HCT116 (cell line): ENCODE results near the gene ZHX3. TPM values are rescaled to one million over a fixed set of nuclear protein-coding genes. Genes with fewer than 3 reads are reported as not detected.

Experiments
- ATAC-seq: fragments of 200-7000 bp; cut with Tn5 transposase; 2 replicates; pipeline ENCODE4 v1.9.1; 2020; ENCODE audit warnings: mild to moderate bottlenecking, moderate library complexity
- BruUV-seq: library from RNA; stranded (reverse); fragments of 400-500 nt; replicated peaks from 2 replicates; lab custom pipeline; 2021; lab: Mats Ljungman, UMichigan
- CTCF ChIA-PET: fragments of 300-600 bp; sonication (Branson Sonifier 250); formaldehyde crosslinking; loops from one replicate; lab custom pipeline; 2021; ENCODE audit warnings: antibody characterized with exemption; lab: Charles Lee
- POLR2A ChIA-PET: fragments of 300-600, 350-600 bp; sonication (Branson Sonifier 250); formaldehyde crosslinking; loops from one replicate; lab custom pipeline; 2021; ENCODE audit warnings: antibody characterized with exemption; lab: Charles Lee
- RAD21 ChIA-PET, 2 experiments: fragments of 300-600 bp; sonication (Branson Sonifier 250); formaldehyde crosslinking; loops; one replicate each; lab custom pipeline; 2023; ENCODE audit warnings: low total read pairs in 2 of 2; ENCODE audit not compliant: uncharacterized antibody in 2 of 2, unreplicated experiment in 2 of 2, low non-redundant PET in 1 of 2; lab: Charles Lee
- DNase-seq: peaks from one replicate; pipeline ENCODE4 v3.0.0-alpha.2; 2010; ENCODE audit warnings: low read depth, low spot score
- H2AFZ ChIP-seq: fragments of 200-600 bp; shearing (Covaris generic), sonication (generic); 2 replicates; pipeline ENCODE4 v1.6.1; 2017; ENCODE audit warnings: low read depth, mixed run types, mixed read lengths, antibody characterized with exemption, low read length; ENCODE audit not compliant: poor library complexity, severe bottlenecking
- H3K27ac ChIP-seq: 2 replicates; pipeline ENCODE4 v1.5.1; 2012; ENCODE audit warnings: low read depth, low read length
- H3K27me3 ChIP-seq: fragments of 200-600 bp; sonication (generic); 2 replicates; pipeline ENCODE4 v1.6.1; 2016; ENCODE audit warnings: mixed run types, low read length, mixed read lengths; ENCODE audit not compliant: insufficient read depth
- H3K36me3 ChIP-seq, 2 experiments: fragments of 200-500 bp in 1 of 2; fragments of 200-600 bp in 1 of 2; sonication (Bioruptor generic) in 1 of 2; sonication (generic) in 1 of 2; 2 replicates each; pipeline versions ENCODE4 v1.5.1 to v1.6.1; 2014 to 2016; ENCODE audit warnings: low read length in 2 of 2, inconsistent platforms in 1 of 2, mixed read lengths in 1 of 2, mixed run types in 1 of 2; ENCODE audit not compliant: insufficient read depth in 2 of 2, control insufficient read depth in 1 of 2
- H3K4me1 ChIP-seq, 2 experiments: fragments of 200-600 bp in 1 of 2; sonication (generic) in 1 of 2; 2 replicates each; pipeline versions ENCODE4 v1.5.1 to v1.6.1; 2012 to 2017; ENCODE audit warnings: low read length in 2 of 2, inconsistent platforms in 1 of 2, mild to moderate bottlenecking in 1 of 2, mixed read lengths in 1 of 2, mixed run types in 1 of 2, moderate library complexity in 1 of 2; ENCODE audit not compliant: insufficient read depth in 2 of 2, control insufficient read depth in 1 of 2
- H3K4me2 ChIP-seq: fragments of 200-600 bp; sonication (generic); 2 replicates; pipeline ENCODE4 v1.6.1; 2017; ENCODE audit warnings: mixed run types, low read length, mixed read lengths
- H3K4me3 ChIP-seq, 2 experiments: fragments of 200-600 bp in 1 of 2; sonication (generic) in 1 of 2; replicated peaks in 1 of 2; 2 replicates each; pipeline ENCODE4 v1.5.1; 2011 to 2016; ENCODE audit warnings: low read length in 2 of 2, control low read depth in 1 of 2, low read depth in 1 of 2, mild to moderate bottlenecking in 1 of 2, mixed read lengths in 1 of 2, mixed run types in 1 of 2
- H3K79me2 ChIP-seq: fragments of 200-600 bp; sonication (generic); 2 replicates; pipeline ENCODE4 v1.6.1; 2017; ENCODE audit warnings: mild to moderate bottlenecking, mixed run types, low read length, moderate library complexity, mixed read lengths; ENCODE audit not compliant: insufficient read depth
- H3K9ac ChIP-seq: fragments of 200-600 bp; sonication (generic); 2 replicates; pipeline ENCODE4 v1.6.1; 2016; ENCODE audit warnings: low read length, mixed read lengths
- H3K9me2 ChIP-seq: fragments of 200-600 bp; sonication (generic), shearing (Covaris generic); 2 replicates; pipeline ENCODE4 v1.6.1; 2017; ENCODE audit warnings: mixed run types, mild to moderate bottlenecking, moderate library complexity; ENCODE audit not compliant: insufficient read depth
- H3K9me3 ChIP-seq, 2 experiments: fragments of 200-500 bp in 1 of 2; fragments of 200-600 bp in 1 of 2; sonication (Bioruptor generic) in 1 of 2; sonication (generic) in 1 of 2; 2 replicates each; pipeline ENCODE4 v1.6.1; 2014 to 2017; ENCODE audit warnings: low read length in 2 of 2, mixed read lengths in 2 of 2, inconsistent platforms in 1 of 2, low read depth in 1 of 2, mild to moderate bottlenecking in 1 of 2, mixed run types in 1 of 2, moderate library complexity in 1 of 2; ENCODE audit not compliant: control insufficient read depth in 1 of 2, insufficient read depth in 1 of 2
- H4K20me1 ChIP-seq: fragments of 200-600 bp; sonication (generic), shearing (Covaris generic); 2 replicates; pipeline ENCODE4 v1.6.1; 2017; ENCODE audit warnings: mixed run types, mild to moderate bottlenecking, moderate library complexity; ENCODE audit not compliant: insufficient read depth
- ATF3 ChIP-seq: IDR thresholded peaks from 2 replicates; pipeline ENCODE4 v1.6.1; 2012
- CBX3 ChIP-seq: IDR thresholded peaks from 2 replicates; pipeline ENCODE4 v1.6.1; 2012; ENCODE audit warnings: low read depth
- CEBPB ChIP-seq: IDR thresholded peaks from 2 replicates; pipeline ENCODE4 v1.6.1; 2012; ENCODE audit warnings: low read depth
- ELF1 ChIP-seq: IDR thresholded peaks from 2 replicates; pipeline ENCODE4 v1.6.1; 2012; ENCODE audit warnings: low read depth, borderline replicate concordance
- JUND ChIP-seq: IDR thresholded peaks from 2 replicates; pipeline ENCODE4 v1.6.1; 2012
- POLR2AphosphoS5 ChIP-seq: IDR thresholded peaks from 2 replicates; pipeline ENCODE4 v1.6.1; 2011; ENCODE audit warnings: mild to moderate bottlenecking, low read depth, low read length, moderate library complexity
- SP1 ChIP-seq: IDR thresholded peaks from 2 replicates; pipeline ENCODE4 v1.6.1; 2012; ENCODE audit warnings: low read depth
- SRF ChIP-seq: IDR thresholded peaks from 2 replicates; pipeline ENCODE4 v1.6.1; 2012; ENCODE audit warnings: low read depth
- ZBTB33 ChIP-seq: IDR thresholded peaks from 2 replicates; pipeline ENCODE4 v1.6.1; 2011; ENCODE audit warnings: mild to moderate bottlenecking, low read length, moderate library complexity; ENCODE audit not compliant: insufficient replicate concordance; ENCODE audit errors: extremely low read depth
- ZNF274 ChIP-seq: fragments of 200-500 bp; sonication (Bioruptor generic); IDR thresholded peaks from 2 replicates; pipeline ENCODE4 v1.6.1; 2014; ENCODE audit warnings: mild to moderate bottlenecking, low read depth, low read length, inconsistent platforms
- intact Hi-C: fragments of 100-400 bp; cut with micrococcal nuclease; formaldehyde crosslinking; loops from 2 replicates; pipeline ENCODE4 v1.10.0; 2022
- total RNA-seq: library from RNA; stranded (reverse); gene quantifications from one replicate; pipeline ENCODE4 v1.2.1, GENCODE V29; 2021; ENCODE audit not compliant: unreplicated experiment
- TF ChIP-seq, protein P1 (sequence below): IDR thresholded peaks from 2 replicates; pipeline ENCODE4 v1.6.1; 2012
- TF ChIP-seq, protein P2 (sequence below), 3 experiments: fragments of 200-600 bp in 1 of 3; sonication (generic) in 1 of 3; IDR thresholded peaks in 2 of 3; conservative IDR thresholded peaks in 1 of 3; 2 replicates each; pipeline ENCODE4 v1.5.1; 2012 to 2017; ENCODE audit warnings: low read depth in 2 of 3, low read length in 2 of 3, antibody characterized with exemption in 1 of 3, borderline replicate concordance in 1 of 3, control low read depth in 1 of 3, mild to moderate bottlenecking in 1 of 3, mixed read lengths in 1 of 3, mixed run types in 1 of 3, moderate library complexity in 1 of 3; ENCODE audit not compliant: insufficient read depth in 1 of 3

The ZHX3 gene
- total RNA-seq, 1 experiment from 2014 or later, result 13.3 TPM

DNA sequence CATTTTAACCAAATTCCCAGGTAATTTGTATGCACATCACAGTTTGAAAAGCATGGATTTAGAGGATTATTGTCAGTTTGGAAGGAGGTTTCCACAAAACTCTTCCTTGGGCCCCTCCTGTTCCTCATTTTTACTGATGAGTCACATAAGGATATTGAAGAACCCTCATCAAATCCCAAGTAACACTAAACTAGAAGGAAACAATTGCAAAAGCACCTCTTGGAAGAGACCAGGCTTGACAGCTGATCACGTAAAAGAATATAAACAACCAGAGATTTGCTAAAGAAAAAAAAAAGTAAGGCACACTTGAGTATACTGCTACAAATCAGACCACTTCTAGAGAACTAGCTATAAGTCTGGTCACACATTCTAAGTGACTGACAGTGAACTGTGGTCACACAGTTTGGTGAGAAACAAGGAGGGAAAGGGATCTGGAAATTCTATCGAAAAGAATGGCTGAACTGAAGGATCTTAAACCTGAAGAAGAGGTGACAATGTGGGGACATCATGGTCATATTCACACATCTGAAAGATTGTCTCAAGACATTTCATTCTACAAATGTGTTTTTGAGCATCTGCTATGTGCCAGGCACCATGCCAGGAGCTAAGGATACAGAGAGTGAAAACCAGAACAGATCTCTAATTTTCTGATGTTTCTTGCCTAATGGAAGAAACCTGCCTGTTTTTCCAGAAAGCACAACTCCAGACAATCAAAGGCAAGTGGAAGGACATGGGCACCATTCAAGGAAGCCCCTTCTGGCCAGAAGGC lies 24.1 kb downstream of the ZHX3 start:
- no TSS peak for BruUV-seq
- Histone ChIP-seq H3K9ac (no peak overlapping the region), H3K9me3 (no peaks in the 10 kb centered on the region), H3K4me2 (no peak overlapping the region), H3K4me1 (no peaks in the 10 kb centered on the region), H3K4me3 (no peak overlapping the region), H3K36me3 (no peaks in the 10 kb centered on the region), H3K79me2 (no peaks in the 10 kb centered on the region), H3K9me2 (no peaks in the 10 kb centered on the region), H2AFZ (no peak overlapping the region), H3K27ac (no peak overlapping the region), H4K20me1 (no peaks in the 10 kb centered on the region), H3K27me3 (no peaks in the 10 kb centered on the region)
- no peak for TF ChIP-seq SP1
- no peak for TF ChIP-seq JUND
- no peak for TF ChIP-seq CEBPB
- TF ChIP-seq ZBTB33, result no peak
- no peak for TF ChIP-seq CBX3
- TF ChIP-seq, protein P1, sequence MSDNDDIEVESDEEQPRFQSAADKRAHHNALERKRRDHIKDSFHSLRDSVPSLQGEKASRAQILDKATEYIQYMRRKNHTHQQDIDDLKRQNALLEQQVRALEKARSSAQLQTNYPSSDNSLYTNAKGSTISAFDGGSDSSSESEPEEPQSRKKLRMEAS, result no peak
- TF ChIP-seq, protein P2, sequence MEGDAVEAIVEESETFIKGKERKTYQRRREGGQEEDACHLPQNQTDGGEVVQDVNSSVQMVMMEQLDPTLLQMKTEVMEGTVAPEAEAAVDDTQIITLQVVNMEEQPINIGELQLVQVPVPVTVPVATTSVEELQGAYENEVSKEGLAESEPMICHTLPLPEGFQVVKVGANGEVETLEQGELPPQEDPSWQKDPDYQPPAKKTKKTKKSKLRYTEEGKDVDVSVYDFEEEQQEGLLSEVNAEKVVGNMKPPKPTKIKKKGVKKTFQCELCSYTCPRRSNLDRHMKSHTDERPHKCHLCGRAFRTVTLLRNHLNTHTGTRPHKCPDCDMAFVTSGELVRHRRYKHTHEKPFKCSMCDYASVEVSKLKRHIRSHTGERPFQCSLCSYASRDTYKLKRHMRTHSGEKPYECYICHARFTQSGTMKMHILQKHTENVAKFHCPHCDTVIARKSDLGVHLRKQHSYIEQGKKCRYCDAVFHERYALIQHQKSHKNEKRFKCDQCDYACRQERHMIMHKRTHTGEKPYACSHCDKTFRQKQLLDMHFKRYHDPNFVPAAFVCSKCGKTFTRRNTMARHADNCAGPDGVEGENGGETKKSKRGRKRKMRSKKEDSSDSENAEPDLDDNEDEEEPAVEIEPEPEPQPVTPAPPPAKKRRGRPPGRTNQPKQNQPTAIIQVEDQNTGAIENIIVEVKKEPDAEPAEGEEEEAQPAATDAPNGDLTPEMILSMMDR (IDR thresholded peaks at IDR 0.05 in 2 of 3, conservative IDR thresholded peaks at IDR 0.05 in 1 of 3; ENCODE audit: borderline replicate concordance in 1 of 3, insufficient read depth in 1 of 3, low read depth in 2 of 3, low read length in 2 of 3), result no peak
- TF ChIP-seq POLR2AphosphoS5, result no peak
- TF ChIP-seq ZNF274, result no peak
- TF ChIP-seq SRF, result no peak
- TF ChIP-seq ATF3, result no peak
- TF ChIP-seq ELF1, result no peak
- ChIA-PET POLR2A (no interaction called here), RAD21 (no interaction called here), CTCF (no interaction called here)
- intact Hi-C loops, result no loop called here
- no peak for ATAC-seq
- DNase-seq, result no peak
